ENCODE results near the gene ODAD4.

- TF ChIP-seq POLR2AphosphoS5 (IDR thresholded peaks at IDR 0.05) = no peak
- no peak for TF ChIP-seq CTCF (IDR thresholded peaks at IDR 0.05)
- TF ChIP-seq POLR2A (IDR thresholded peaks at IDR 0.05) = no peak
- no peak for TF ChIP-seq EP300 (IDR thresholded peaks at IDR 0.05; ENCODE audit: low read depth)
Observed at GRCh38 chr17:41974658-41975057, 44.2 kb downstream of the ODAD4 start.
